HG02852 (cell line): ENCODE data around the gene TMED5.
"Not testable (repeated sequence)": the region's sequence is repeated elsewhere in the genome, so short reads cannot be mapped to it uniquely, and the experiment has no call there.

Source experiments
- ATAC-seq: cut with Tn5 transposase; IDR thresholded peaks from one replicate; pipeline ENCODE4 v1.9.1; 2021; ENCODE audit warnings: mild to moderate bottlenecking, moderate library complexity; ENCODE audit not compliant: unreplicated experiment

Gene TMED5

DNA sequence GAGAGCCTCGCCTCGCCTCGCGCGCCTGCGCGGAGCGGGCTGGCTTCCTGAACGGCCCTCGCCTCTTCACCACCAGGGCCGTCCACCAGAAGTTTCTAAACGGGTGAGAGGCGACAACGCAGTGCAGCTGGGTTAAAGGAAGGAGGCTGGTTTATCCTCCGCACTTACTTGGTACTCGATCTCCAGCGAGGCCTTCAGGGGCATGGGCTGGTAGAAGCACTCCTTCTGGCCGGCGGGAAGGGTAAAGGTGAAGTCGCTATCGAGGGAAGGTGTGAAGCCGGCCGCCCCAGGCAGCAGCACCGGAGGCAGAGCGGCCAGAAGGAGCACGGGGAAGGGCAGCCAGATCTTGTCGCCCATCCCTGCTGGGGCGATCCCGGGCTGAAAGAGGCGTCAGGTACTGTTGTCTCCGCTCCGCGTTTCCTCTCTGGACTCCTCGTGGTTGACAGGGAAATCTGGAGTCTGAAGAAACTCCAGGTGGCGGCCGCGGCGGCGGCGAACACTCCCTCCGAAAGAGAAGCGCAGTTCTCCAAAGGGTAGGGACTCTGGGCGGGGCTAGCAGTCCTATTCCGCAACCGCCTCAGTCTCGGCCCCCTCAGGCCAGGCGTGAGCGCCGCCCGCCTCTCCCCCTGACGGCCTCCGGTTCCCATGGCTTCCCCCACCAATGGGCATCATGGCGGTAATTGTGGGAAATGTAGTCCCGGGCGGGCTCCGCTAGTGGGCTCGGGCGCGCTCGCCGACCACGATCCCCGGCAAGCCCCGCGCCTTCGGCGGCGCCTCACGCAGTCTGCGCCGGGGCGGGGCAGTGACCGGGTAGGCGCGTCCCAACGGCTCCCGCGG, at the start of gene TMED5:
Gene TMED5, minus strand, starts transcription at position 528 of the 837 bp plus-strand sequence. Its CDS starts 171 bp downstream, at position 357.
- peak; percentile 81 for ATAC-seq

DNA sequence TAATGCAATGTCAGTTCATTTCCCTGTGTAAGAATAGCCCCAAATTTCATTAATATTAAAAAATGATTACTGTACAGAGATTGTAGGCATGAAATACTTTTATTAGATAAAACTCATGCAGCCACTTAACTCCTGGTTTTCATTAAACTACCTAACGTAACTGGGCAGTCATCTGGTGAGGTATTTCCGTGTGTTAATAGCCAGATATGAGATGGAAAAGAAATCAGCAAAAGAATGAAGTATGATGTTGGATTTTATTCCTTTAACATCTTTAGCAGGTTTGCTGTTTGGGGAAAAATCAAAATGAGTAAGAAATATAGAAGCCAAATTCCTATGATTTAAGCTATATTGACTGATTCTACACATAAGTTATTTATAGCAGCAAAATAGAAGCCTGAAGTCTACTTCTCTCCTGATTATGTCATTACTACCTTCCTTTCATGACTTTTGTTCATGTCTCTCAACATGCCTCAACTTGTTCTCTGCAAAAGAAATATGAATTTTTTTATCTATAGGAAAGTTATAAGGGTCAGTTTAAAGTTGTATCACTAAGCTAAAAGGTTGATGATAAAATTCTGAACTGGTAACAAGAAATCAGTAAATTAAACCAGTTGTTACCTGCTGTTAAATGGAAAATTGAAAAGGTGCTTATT, 42.9 kb upstream of the TMED5 start:
- ATAC-seq: no peak

DNA sequence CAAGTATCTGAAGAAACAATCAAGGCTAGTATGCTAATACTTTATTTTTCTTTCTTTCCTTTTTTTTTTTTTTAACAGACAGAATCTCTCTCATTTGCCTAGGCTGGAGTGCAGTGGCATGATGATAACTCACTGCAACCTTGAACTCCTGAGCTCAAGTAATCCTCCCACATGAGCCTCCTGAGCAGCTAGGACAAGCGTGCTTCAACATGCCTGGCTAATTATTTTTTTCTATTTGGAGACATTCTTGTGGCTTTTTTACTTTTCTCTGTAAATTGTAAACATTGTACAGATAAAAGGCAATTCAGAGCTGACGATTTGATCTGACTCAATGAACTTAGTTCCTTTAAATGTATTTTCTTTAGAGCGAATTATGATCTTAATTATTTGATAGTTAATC, 41.7 kb upstream of the TMED5 start:
- no peak for ATAC-seq

DNA sequence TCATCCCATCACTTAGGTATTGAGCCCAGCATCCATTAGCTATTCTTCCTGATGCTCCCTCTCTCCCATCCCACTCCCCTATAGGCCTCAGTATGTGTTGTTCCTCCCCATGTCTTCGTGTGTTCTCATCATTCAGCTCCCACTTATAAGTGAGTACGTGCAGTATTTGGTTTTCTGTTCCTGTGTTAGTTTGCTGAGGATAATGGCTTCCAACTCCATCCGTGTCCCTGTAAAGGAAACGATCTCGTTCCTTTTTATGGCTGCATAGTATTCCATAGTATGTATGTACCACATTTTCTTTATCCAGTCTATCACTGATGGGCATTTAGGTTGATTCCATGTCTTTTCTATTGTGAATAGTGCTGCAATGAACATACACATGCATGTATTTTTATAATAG, 40.5 kb upstream of the TMED5 start:
- ATAC-seq: not testable (repeated sequence)

DNA sequence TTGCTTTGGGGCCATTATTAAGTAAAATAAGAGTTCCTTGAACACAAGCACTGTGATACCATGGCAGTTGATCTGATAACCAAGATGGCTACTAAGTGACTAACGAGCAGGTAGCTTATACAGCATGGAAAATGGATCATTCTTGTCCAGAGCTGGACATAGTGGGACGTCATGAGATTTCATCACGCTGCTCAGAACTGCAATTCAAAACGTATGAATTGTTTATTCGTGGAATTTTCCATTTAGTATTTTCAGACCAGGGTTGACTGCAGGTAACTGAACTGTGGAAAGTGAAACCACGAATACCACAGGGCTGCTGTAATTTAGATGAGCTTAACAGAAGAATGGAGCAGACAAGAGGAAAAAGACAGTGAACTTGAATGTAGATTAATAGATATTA, 39.2 kb upstream of the TMED5 start:
- peak; percentile 75 for ATAC-seq

DNA sequence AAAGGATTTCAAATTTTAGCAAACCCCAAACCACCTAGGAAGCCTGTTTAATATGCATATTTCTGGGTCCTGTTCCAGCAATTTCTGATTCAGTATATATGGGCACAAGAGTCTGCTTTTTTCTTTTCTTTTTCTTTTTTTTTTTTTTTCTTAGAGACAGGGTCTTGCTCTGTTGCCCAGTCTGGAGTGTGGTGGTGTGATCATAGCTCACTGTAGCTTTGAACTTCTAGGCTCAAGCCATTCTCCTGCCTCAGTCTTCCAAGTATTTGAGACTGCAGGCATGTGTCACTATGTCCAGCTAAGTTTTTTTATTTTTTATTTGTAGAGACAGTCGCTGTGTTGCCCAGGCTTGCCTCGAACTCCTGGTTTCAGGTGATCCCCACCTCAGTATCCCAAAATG, 35.1 kb upstream of the TMED5 start:
- no peak for ATAC-seq

DNA sequence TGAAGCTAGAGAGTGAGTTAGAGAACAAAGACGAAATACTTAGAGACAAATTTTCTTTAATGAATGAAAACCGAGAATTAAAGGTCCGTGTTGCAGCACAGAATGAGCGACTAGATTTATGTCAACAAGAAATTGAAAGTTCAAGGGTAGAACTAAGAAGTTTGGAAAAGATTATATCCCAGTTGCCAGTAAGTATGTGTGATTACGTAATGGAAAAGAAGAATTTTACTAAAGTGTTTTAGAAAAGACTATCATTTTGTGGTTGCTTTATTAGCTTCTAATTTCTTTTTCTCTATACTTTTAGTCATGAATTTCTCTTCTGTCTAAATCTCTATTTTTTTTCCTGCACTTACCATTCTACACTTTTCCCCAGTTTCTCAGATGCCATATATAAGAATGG, 27.0 kb upstream of the TMED5 start:
- no peak for ATAC-seq

DNA sequence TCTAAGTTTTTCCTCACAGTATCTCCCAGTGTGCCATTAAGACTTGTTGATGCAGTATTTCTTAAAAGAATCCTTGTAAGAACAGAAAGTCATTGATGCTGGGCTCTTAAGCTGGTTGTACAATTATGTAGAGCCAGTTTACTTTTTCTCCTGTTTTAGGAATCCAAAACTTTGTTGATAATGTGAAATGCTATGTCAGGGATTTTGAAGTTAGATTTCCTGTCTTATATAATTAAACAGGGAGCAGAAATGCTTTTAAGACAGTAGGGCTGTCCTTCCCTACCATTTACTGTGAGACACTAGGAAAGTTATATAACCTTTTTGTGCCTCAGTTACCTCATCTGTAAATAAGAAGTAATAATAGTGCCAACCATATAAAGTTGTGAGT, 26.3 kb upstream of the TMED5 start:
- ATAC-seq: no peak

DNA sequence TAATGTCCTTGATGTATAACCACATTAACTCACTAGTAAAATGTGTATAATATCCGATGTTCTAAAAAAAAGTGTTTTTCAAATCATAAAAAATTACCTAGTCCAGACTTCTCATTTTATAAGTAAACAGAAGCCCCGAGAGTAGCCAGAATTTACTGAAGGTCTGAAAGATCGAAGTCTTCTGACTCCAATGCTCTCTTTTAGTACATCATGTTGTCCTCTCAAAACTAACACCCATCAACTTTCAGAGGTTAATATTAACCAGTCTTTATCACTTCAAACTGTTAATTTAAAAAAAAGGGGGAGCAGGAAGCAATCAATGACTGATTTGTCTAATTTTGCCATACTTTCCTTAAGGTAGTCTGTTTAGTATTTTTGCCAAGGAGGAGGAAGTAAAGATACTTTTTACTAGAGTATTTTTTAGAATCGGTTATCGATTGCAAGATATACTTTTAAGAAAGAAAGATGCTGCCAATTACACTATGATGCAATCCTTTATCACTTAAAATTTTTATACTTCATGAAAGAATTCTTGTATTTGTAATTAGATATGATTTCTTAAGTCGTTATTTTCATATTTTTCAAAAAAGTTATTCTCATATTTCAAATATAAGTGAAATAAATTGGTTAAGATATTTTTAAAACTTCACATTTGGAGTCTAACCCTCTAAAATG, 25.8 kb upstream of the TMED5 start:
- no peak for ATAC-seq

DNA sequence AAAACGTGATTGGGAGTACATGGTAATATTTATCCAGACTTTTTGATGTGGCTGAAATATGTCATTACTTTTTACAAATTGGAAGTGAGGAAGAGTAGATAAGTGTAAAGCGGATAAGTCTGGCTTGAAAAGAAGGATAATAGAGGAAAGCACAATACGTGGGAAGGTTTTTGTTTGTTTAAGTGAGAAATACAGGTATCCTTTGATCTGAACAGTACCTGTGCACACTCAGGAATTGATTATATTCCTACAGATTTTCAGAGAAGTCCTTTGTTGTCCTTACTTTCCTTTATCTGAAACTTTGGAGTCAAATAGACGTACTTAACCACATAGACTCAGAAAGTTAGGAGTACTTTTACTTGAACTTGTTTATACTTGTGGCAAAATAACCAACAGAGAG, 20.5 kb upstream of the TMED5 start:
- ATAC-seq: no peak

DNA sequence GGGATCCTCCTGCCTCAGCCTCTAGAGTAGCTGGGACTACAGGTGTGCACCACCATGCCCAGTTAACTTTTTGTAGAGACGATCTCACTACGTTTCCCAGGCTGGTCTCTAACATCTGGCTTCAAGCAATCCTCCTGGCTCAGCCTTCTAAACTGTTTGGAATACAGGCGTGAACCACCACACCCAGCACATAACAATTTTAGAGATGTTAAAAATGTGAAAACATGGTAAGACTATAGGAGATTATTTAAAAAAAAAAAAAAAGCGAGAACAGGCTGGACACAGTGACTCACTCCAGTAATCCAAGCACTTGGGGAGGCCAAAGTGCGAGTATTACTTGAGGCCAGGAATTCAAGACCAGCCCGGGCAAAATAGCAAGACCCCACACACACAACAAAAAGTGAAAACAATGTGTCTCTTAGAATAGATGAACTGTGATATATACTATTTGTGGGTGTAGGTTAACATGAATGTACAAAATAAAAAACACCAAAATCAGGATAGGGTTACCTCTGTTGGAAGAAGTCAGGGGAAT, 19.9 kb upstream of the TMED5 start:
- no peak for ATAC-seq

DNA sequence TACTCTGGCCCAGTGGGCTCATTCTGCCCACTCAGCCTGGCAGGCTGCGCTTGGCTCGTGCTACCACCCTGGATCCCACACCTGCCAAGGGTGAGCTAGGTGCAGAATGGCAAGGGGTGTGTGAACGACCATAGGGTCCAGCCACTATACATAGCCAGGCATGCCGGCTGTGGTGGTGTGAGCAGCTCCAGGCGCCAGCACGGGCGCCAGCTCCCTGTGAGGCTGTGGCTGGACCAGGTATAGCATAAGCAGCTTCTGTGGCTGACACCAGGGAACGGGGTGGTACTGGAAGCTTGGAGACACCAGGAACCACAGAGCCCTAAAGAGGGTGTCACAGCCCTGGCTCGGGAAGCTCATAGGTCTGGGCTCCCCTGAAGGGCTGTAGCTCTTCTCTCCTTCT, 18.9 kb upstream of the TMED5 start:
- no peak for ATAC-seq

DNA sequence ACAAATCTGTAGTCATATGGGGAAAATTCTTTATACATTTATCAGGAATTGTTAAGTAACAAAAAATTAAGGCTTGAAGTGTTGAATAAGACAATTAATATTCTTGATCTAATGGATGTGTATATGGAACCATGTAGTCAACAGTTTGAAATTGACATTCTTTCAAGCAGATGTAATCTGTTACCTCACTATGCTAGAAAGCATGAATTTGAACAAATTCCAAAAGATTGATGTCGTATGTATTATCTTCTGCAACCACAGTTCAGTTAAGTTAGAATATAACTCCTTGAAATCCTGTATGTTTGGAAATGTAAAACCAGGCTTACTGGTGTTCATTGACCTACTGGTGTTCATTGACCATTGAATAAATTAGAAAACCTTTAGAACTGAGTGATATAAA, 16.4 kb upstream of the TMED5 start:
- ATAC-seq: no peak

DNA sequence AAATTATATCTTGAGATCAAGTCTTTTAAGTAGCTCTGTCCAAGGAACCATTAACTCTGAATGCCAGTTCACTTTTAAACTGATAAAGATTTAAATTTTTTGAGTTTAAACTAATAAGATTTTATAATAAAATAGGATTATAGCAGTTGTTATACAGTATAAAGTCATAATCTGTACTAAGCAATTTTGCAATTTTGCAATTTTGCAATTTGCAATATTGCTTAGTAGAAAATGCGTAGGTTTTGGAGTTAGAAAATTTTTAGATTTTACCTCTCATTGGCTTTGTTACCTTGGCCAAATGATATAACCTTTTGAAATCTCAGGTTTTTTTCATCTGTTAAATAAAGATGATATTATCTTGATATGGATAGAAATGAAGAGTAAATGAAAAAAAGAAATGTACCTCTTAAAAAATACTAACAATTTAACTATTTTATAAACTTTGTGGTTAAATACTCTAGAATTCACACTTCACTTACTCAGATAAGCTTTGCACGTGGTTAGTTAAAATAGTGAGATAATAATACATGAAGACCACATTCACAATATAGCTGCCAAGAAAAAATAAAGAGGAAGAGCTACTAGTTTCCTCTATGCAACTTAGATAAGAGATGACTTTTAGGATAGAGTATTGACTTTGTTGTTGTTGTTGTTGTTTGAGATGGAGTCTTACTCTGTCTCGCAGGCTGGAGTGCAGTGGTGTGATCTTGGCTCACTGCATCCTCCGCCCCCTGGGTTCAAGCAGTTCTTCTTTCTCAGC, 14.2 kb upstream of the TMED5 start:
- ATAC-seq: no peak

DNA sequence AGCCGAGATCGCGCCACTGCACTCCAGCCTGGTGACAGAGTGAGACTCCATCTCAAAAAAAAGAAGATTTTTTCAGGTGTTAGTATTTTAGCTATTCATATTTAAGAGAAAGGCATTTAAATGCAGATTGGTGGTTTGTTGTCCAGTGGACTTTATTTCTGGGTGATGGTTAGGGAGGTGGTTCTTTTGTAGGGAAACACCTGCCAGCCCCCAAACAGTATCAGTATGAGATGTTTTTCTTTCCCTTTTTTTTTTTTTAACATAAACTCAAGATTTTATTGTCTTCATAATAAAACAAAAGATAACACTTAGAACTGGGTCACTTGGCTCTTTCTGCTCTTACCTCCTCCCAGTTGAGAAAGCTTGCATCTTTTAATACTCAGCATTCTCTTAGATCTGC, 10.2 kb upstream of the TMED5 start:
- ATAC-seq: no peak

DNA sequence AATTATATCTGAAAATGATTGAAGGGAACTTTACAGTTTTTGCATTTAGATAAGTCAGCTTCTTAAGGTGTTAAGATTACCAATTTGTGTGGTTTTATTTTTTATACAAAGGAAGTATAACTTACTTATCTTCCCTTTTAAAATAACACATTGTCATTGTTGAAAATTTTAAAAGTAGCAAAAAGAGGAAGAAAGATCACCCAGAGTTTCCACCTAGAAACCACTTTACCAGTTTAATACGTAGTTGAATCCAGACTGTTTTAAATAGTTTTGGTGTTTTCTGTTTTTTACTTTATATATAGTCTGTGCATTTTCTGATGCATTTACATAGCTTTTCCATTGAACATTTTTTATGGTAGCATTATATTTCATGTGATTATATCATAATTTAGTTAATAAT, 6.5 kb upstream of the TMED5 start:
- no peak for ATAC-seq

DNA sequence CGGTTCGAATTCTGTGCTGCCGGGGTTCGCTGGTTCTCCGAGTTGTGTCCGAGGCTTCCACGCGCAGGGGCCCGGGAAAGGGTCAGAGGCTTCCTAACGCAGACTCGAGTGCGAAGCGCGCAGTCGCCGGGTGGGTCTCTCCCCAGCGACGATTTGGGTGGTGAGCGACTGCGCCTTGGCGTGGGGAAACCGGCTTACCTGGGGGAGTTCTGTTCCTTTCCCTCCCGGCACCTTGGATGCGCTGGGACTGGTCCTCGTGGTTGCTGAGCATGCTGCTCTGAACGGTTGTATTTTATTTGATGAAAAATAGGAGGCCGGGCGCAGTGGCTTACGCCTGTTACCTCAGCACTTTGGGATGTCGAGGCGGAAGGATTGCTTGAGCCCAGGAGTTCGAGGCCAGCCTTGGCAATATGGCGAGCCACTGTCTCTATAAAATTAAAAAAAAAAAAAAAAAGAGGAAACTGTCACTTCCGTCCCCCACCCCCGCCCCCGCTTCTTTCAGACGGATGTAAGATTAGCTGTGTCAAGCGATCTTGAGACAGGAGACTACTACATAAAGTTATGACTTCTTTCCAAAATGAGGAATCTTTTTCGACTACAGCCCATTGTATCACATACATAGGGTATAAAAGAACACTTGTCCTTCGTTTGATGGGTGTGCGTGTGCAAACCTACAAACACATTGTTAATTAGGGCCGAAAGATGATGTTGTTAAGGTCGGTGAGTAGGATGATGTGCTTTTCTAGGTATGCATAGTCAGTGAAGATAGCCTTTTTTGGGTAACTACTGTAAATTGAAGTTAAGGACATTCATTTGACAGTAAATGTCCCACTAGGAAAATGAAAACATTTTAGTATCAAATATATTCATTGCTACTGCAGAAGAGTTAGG, 755 bp upstream of the TMED5 start, which contains the start of gene CCDC18:
Gene CCDC18, plus strand, starts transcription at position 2 of the 891 bp plus-strand sequence. CDS start 2,638 bp downstream, outside the sequence.
- peak; percentile 7 for ATAC-seq

DNA sequence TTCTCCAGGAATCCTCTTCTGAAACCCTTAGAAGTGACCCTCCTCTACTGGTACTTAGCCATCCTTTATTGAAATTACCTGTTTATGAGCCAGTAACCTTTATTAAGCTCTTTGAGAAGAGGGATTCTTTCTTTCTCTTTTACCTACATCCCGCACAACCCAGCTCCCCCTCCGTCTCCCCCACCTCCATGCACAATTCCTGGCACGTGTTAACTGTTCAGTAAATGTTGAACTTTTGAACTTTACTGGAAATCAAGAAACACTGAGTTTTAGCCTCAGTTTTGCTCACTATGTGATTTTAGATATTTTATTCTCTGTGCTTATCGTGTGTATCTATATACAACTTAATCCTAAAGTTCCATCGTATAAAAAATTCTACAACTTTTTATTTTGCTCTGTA, 1.8 kb downstream of the TMED5 start:
- no peak for ATAC-seq

DNA sequence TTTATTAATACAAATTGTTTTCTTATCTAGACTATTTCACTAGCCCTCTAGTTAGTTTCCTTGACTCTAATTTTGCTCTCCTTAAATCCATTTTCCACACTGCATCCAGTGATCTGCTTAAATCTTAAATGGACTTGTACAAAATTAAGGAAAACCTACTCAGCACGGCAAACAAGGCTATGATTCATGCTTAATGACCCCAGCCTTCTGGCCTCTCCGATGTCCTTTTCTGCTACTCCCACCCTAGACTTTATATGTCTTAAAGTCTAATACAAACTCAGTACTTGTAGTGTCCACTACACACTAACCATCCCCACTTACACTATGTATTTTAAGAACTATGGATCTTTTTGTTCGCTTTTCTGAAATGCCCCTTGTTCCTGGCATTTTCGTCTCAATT, 2.2 kb downstream of the TMED5 start:
- ATAC-seq: no peak

DNA sequence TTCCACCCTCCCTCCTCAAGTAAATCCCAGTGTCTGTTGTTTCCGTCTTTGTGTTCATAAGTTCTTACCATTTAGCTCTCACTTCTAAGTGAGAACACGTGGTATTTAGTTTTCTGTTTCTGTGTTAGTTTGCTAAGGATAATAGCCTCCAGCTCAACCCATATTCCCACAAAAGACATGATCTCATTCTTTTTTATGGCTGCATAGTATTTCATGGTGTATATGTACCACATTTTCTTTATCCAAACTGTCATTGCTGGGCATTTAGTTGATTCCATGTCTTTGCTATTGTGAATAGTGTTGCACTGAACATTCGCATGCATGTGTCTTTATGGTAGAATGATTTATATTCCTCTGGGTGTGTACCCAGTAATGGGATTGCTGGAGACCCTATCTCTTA, 5.6 kb downstream of the TMED5 start:
- not testable (repeated sequence) for ATAC-seq
